Peyer's patch (tissue), 4 donors: Measurements from ENCODE around the gene NDUFC2. TPM values are rescaled to one million over a fixed set of nuclear protein-coding genes. Genes with fewer than 3 reads are reported as not detected.
"Not testable (repeated sequence)": the region's sequence is repeated elsewhere in the genome, so short reads cannot be mapped to it uniquely, and the experiment has no call there.

Experiments
- DNase-seq, 3 donors: peaks; one replicate each; pipeline ENCODE4 v3.0.0-alpha.2; 2017 to 2019
- H3K27ac ChIP-seq, 4 donors: fragments of 200-600 bp; sonication (generic); one replicate each; pipeline ENCODE4 v1.5.1; 2016 to 2019
- H3K27me3 ChIP-seq, 2 donors: fragments of 200-600 bp; sonication (generic); one replicate each; pipeline ENCODE4 v1.5.1; 2019
- H3K36me3 ChIP-seq, 3 donors: fragments of 200-600 bp; sonication (generic); one replicate each; pipeline ENCODE4 v1.5.1; 2016 to 2019
- H3K4me1 ChIP-seq, 4 donors: fragments of 200-600 bp; sonication (generic); one replicate each; pipeline ENCODE4 v1.5.1; 2016 to 2019
- H3K4me3 ChIP-seq, 4 donors: fragments of 200-600 bp; sonication (generic); 1 replicate in 3 of 4; 2 replicates in 1 of 4; pipeline ENCODE4 v1.5.1; 2016 to 2019; ENCODE audit warnings: mild to moderate bottlenecking in 1 of 4
- H3K9me3 ChIP-seq, 4 donors: fragments of 200-600 bp; sonication (generic); one replicate each; pipeline ENCODE4 v1.5.1; 2016 to 2019; ENCODE audit warnings: mild to moderate bottlenecking in 1 of 4
- POLR2A ChIP-seq, 2 donors: fragments of 450-650 bp; IDR thresholded peaks; one replicate each; pipeline ENCODE4 v1.5.1; 2017; ENCODE audit warnings: antibody characterized with exemption in 2 of 2, mild to moderate bottlenecking in 2 of 2, moderate library complexity in 2 of 2
- total RNA-seq, 4 donors: library from RNA; depleted of rRNA; stranded (reverse); fragments of >200 nt; gene quantifications; one replicate each; pipeline ENCODE4 v1.1.0, GENCODE V29; 2016
- TF ChIP-seq, protein P1 (sequence below), 6 experiments: fragments of 450-650 bp in 4 of 6; fragments of 200-600 bp in 2 of 6; sonication (generic) in 1 of 6; IDR thresholded peaks; one replicate each; pipeline ENCODE4 v1.5.1; 2017 to 2019; ENCODE audit warnings: antibody characterized with exemption in 6 of 6, mild to moderate bottlenecking in 3 of 6, moderate library complexity in 1 of 6

NDUFC2 gene
- total RNA-seq, 4 donors from 2014 or later = 47.0 to 159 (median 117) TPM

DNA sequence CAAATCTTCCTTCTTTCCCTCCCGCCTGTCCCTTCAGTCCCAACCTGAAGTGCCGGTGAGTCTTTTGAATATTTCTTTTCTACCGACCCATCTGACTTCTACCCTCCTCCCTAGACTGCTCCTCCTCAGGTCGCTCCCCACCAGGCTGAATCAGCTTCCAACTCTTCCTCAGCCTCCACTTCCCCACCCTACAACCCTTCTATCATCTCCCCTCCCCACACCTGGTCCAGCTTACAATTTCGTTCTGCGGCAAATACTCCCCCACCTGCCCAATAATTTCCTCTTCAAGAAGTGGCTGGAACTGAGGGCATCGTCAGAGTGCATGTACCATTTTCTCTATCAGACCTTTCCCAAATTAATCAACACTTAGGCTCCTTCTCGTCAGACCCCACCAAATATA is 2.5 kb upstream of the NDUFC2 start:
- Histone ChIP-seq H3K9me3 (no peaks in the 10 kb centered on the region), H3K4me1 (peaks cover 2 to 18% (median 3%) of the 10 kb centered on the region in 4 donors), H3K4me3 (no peak overlapping the region), H3K36me3 (no peaks in the 10 kb centered on the region), H3K27ac (no peak overlapping the region), H3K27me3 (no peaks in the 10 kb centered on the region)
- TF ChIP-seq POLR2A (IDR thresholded peaks at IDR 0.05) = no peak
- TF ChIP-seq, protein P1, sequence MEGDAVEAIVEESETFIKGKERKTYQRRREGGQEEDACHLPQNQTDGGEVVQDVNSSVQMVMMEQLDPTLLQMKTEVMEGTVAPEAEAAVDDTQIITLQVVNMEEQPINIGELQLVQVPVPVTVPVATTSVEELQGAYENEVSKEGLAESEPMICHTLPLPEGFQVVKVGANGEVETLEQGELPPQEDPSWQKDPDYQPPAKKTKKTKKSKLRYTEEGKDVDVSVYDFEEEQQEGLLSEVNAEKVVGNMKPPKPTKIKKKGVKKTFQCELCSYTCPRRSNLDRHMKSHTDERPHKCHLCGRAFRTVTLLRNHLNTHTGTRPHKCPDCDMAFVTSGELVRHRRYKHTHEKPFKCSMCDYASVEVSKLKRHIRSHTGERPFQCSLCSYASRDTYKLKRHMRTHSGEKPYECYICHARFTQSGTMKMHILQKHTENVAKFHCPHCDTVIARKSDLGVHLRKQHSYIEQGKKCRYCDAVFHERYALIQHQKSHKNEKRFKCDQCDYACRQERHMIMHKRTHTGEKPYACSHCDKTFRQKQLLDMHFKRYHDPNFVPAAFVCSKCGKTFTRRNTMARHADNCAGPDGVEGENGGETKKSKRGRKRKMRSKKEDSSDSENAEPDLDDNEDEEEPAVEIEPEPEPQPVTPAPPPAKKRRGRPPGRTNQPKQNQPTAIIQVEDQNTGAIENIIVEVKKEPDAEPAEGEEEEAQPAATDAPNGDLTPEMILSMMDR (IDR thresholded peaks at IDR 0.05) = no peak
- no peak for DNase-seq

DNA sequence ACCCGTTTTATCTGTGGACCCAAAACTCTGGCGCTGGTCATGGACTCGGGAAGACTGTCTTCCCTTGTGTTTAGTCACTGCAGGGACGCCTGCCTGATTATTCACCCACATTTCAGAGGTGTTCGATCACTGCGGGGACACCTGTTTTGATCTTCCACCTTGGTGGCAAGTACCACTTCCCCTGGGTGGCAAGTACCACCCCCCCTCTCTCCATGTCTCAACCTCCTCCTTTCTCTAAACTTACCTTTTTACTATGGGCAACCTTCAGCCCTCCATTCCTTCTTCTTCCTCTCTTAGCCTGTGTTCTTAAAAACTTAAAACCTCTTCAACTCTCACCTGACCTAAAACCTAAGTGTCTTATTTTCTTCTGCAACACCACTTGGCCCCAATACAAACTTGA is 1.9 kb upstream of the NDUFC2 start:
- Histone ChIP-seq H3K27me3 (no peaks in the 10 kb centered on the region), H3K27ac (no peak overlapping the region), H3K9me3 (no peaks in the 10 kb centered on the region), H3K4me1 (peaks cover 2 to 24% (median 3%) of the 10 kb centered on the region in 4 donors), H3K36me3 (no peaks in the 10 kb centered on the region), H3K4me3 (no peak overlapping the region)
- no peak for DNase-seq
- TF ChIP-seq, protein P1 (IDR thresholded peaks at IDR 0.05) = no peak
- TF ChIP-seq POLR2A (IDR thresholded peaks at IDR 0.05) = no peak

DNA sequence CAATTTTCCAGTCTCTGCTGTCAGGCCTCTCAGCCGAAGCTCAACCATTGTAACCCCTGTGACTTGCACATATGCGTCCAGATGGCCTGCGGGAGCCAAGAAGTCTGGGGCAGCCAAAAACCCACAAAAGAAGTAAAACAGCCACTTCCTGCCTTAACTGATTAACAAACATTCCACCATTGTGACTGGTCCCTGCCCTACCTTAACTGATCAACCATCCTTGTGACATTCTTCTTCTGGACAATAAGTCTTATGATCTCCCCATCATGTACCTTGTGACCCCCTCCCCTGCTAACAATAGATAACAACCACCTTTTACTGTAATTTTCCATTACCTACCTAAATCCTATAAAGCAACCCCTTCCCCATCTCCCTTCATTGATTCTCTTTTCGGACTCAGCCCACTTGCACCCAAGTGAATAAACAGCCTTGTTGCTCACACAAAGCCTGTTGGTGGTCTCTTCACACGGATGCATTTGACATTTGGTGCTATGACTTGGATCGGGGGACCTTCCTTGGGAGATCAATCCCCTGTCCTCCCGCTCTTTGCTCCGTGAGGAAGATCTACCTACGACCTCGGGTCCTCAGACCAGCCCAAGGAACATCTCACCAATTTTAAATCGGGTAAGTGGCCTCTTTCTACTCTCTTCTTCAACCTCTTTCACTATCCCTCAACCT is 1.3 kb upstream of the NDUFC2 start:
- TF ChIP-seq, protein P1 (IDR thresholded peaks at IDR 0.05) = no peak
- TF ChIP-seq POLR2A (IDR thresholded peaks at IDR 0.05) = no peak
- H3K36me3 ChIP-seq = no peaks in the 10 kb centered on the region
- H3K27me3 ChIP-seq = no peaks in the 10 kb centered on the region
- DNase-seq = no peak
- H3K4me3 ChIP-seq = no peak overlapping the region
- H3K27ac ChIP-seq = no peak overlapping the region
- H3K9me3 ChIP-seq = no peaks in the 10 kb centered on the region
- peaks cover 2 to 27% (median 3%) of the 10 kb centered on the region in 4 donors for H3K4me1 ChIP-seq

DNA sequence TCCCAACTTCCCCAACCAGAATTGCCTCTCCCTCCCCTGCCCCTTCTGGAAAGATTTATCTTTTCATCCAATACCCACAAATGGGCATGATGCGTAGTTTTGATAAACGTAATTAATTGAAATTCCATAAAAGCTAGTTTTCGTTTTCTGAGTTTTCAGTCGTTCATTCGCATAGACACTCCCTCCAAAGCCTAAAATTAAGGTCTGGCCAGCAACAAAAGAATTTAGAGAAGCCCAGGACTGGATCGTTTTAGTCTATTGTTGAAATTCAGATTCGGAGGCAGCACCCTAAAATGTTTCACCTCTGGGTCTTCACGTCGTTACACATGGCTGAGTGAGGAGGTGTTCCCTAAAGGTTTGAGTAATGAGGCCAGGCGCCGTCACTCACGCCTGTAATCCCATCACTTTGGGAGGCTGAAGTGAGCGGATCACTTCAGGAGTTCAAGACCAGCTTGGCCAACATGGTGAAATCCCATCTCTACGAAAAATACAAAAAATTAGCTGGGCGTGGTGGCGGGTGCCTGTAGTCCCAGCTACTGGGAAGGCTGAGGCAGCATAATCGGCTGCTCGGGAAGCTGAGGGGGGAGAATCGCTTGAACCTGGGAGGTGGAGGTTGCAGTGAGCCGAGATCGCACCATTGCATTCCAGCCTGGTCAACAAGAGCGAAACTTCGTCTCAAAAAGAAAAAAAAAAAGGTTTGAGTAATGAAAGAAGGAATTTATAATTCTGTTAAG is 589 bp upstream of the NDUFC2 start:
- peaks cover 2 to 31% (median 3%) of the 10 kb centered on the region in 4 donors for H3K4me1 ChIP-seq
- H3K9me3 ChIP-seq = no peaks in the 10 kb centered on the region
- H3K36me3 ChIP-seq = no peaks in the 10 kb centered on the region
- TF ChIP-seq, protein P1 (IDR thresholded peaks at IDR 0.05) = peak in 1 of 6 experiments; percentile 18
- TF ChIP-seq POLR2A (IDR thresholded peaks at IDR 0.05) = no peak
- peak overlapping the region; percentile 54 to 82 (median 78) for H3K27ac ChIP-seq
- H3K4me3 ChIP-seq = peak overlapping the region; percentile 71 to 78 (median 76)
- DNase-seq = no peak
- no peaks in the 10 kb centered on the region for H3K27me3 ChIP-seq

DNA sequence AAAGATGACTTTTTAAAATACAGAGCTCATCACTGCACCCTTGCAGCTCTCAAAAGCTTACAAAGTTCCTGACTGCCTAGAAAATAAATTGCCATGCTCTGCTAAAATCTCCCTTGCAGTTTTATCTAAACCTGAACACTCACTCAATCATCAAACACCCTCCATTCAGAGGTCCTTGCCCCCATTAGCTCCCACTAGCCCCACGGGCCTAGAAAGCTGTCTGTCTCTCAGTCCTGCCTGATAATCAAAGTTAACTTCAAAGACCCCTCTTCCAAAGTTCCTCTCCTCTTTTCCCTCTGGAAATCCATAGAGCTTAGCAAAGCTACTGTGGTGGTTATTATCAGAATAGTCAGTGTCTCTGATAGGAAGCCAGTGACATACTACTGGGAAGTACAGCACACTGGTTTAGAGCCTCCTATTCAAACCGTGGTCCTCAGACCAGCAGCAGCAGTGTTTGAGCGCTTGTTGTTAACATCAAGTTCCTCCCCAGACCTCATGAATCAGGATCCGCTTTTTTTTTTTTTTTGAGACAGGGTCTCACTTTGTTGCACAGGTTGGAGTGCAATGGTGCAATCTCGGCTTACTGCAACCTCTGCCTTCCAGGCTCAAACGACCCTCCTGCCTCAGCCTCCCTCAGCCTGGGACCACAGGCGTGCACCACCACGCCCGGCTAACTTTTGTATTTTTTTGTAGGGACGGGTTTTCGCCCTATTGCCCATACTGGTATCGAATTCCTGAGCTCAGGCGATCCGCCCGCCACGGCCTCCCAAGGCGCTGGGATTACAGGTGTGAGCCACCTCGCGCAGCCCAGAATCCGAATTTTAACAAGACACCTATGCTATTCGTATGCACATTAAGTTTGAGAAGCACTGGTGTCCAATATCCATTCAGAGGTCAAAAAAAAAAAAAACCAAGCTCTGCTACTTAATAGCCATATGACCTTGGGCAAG is 1.2 kb downstream of the NDUFC2 start:
- Histone ChIP-seq H3K27me3 (no peaks in the 10 kb centered on the region), H3K4me1 (peaks cover 2 to 31% (median 3%) of the 10 kb centered on the region in 4 donors), H3K27ac (peak overlapping the region in 2 of 4 donors; percentile 54 to 82), H3K36me3 (no peaks in the 10 kb centered on the region), H3K4me3 (peak overlapping the region; percentile 71 to 78 (median 76)), H3K9me3 (no peaks in the 10 kb centered on the region)
- TF ChIP-seq POLR2A (IDR thresholded peaks at IDR 0.05) = no peak
- TF ChIP-seq, protein P1 (IDR thresholded peaks at IDR 0.05) = no peak
- no peak for DNase-seq

DNA sequence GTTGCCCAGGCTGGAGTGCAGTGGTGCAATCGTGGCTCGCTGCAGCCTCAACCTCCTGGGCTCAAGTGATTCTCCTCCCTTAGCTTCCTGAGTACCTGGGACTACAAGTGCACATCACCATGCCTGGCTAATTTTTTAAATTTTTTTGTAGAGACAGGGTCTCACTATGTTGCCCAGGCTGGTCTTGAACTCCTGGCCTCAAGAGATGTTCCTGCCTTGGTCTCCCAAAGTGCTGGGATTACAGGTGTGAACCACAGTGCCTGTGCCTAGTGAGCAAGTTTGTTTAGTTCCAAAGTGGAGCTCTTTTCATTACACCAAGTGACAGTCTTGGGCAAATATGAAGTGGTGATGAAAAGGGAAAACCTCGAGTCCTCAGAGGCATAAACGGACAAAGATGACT is 2.1 kb downstream of the NDUFC2 start:
- DNase-seq, H3K36me3 ChIP-seq, H3K27me3 ChIP-seq, H3K9me3 ChIP-seq, H3K27ac ChIP-seq: not testable (repeated sequence)
- Histone ChIP-seq H3K4me1 (peaks cover 2 to 31% (median 3%) of the 10 kb centered on the region in 4 donors), H3K4me3 (peak overlapping the region in 2 of 4 donors; percentile 48 to 77)
